ENCODE measurements around the gene CAPN3.

The CAPN3 gene

DNA sequence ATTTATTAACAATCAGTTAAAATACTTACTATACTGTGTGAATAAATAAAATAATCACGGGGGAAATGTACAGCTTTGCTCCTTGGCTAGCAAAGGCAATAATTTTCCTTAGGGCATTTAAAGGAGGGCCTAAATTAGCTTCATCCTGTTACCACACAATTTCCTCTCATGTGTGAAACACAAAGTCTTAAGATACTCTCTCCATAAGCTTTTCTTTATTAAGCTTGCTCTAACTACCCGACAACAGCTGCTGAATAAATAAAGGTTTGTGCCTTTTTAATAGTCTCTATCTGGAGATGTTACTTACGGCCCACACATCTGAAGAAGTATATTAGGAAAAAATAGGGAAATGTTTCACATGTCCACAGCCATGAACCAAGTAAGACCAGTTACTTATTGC is 102.0 kb downstream of the CAPN3 start:
- DNase-seq = no peak
- H2AFZ ChIP-seq (ENCODE audit: low read length) = no peak overlapping the region
- H3K4me1 ChIP-seq (ENCODE audit: low read length) = no peaks in the 10 kb centered on the region
- no peaks in the 10 kb centered on the region for H3K27me3 ChIP-seq (replicated peaks; ENCODE audit: insufficient read depth, low read length)
- no peak for TF ChIP-seq EZH2 (optimal IDR thresholded peaks at IDR 0.05; ENCODE audit: low read depth, low read length)
- H3K9me2 ChIP-seq (replicated peaks; ENCODE audit: insufficient read depth, low read length) = no peaks in the 10 kb centered on the region
- H3K4me3 ChIP-seq (ENCODE audit: low read length) = no peak overlapping the region
- H3K4me2 ChIP-seq (ENCODE audit: low read depth, low read length) = no peak overlapping the region
- no peaks in the 10 kb centered on the region; the same call in 1 of the 2 replicates for H3K36me3 ChIP-seq (replicated peaks; ENCODE audit: insufficient read depth, low read length)
- H3F3A ChIP-seq (ENCODE audit: insufficient read depth, low read length) = no peaks in the 10 kb centered on the region
- no peaks in the 10 kb centered on the region for H3K9me3 ChIP-seq (replicated peaks; ENCODE audit: insufficient read depth, low read length)
- no peaks in the 10 kb centered on the region for H4K20me1 ChIP-seq (ENCODE audit: insufficient read depth, low read length)
- H3K79me2 ChIP-seq (ENCODE audit: low read length) = peaks cover 7% of the 10 kb centered on the region; the same call in 1 of the 2 replicates
- no peak overlapping the region for H3K27ac ChIP-seq (ENCODE audit: low read length)
- no peak overlapping the region for H3K9ac ChIP-seq (ENCODE audit: low read length)

All from MM.1S (cell line).